Measurements from ENCODE around the gene EXOC2. TPM values are rescaled to one million over a fixed set of nuclear protein-coding genes. Genes with fewer than 3 reads are reported as not detected.

EXOC2 gene
- total RNA-seq, 4 donors from 2014 or later: 7.6 to 22.5 (median 20.2) TPM

DNA sequence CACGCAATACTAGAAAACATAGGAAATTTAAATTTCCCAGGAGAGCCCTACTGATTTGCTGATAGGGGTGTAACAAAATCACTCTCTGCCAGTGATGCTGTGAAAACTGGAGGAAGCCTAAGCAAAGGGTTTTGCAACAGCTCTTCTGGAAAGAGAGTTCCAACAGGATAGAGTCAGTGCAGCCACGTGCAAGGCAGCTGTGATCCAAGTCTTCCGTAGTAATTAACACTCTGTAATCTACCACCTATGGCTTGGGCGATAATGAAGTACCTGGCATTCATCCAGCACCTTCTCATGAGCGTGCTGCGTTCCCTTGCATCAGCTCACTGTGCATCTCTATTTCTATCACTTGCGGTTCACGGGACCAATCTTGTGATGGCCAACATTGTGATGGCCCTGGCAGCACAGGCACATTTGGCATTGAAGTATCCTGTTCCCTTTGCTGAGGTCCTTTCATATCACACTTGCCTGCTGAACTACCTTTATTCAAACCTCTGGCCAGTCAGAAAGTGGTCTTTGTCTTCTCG is 253.2 kb downstream of the EXOC2 start:
- no peaks in the 10 kb centered on the region for H3K36me3 ChIP-seq
- no peak overlapping the region for H3K27ac ChIP-seq
- TF ChIP-seq POLR2A (IDR thresholded peaks at IDR 0.05): no peak
- no peak for TF ChIP-seq EP300 (IDR thresholded peaks at IDR 0.05; ENCODE audit: low read depth)
- no peak for TF ChIP-seq POLR2AphosphoS5 (IDR thresholded peaks at IDR 0.05)
- no peak for TF ChIP-seq CTCF (IDR thresholded peaks at IDR 0.05)
- no peaks in the 10 kb centered on the region for H3K9me3 ChIP-seq
- 79 to 84% methylated on average over 8 to 9 of the region's 9 CpGs for WGBS, 2 donors (ENCODE audit: low coverage in 1 of 2)
- in situ Hi-C loops (cut with MboI; ENCODE audit: low pct_ligation_motif_present in 1 of 4, low pct_unique_long_range_greater_than_20kb in 1 of 4, low sequenced_read_pairs in 3 of 4): no loop called here
- H3K27me3 ChIP-seq: no peaks in the 10 kb centered on the region
- H3K4me1 ChIP-seq: no peaks in the 10 kb centered on the region
- no peak overlapping the region for H3K4me3 ChIP-seq
- no peak for DNase-seq
- intact Hi-C loops (cut with DNase I; ENCODE audit: low total_unique reads): no loop called here

DNA sequence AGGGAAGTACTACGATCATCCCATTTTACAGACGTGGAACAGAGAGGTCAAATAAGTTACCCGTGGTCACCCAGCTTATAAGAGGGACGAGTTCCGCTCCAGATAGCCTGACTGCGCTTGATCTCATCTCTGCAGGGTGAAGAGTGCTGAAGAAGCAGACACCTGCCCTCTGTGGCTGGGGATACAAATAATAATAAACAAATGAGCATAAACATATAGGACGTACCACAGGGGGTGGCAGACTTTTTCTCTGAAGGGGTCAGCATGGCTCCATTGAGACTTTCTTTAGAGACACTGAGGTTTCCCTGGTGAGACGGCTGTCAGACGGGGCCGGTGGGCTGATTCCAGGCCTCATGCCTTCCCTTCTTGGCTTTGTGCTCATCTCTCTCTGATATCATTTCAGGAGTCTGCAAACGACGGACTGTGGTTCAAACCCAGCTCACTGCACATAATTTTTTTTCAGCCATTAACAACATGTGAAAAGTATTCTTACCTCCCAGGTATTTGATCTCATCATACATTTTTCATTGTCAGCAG is 254.2 kb downstream of the EXOC2 start:
- intact Hi-C loops (cut with DNase I; ENCODE audit: low total_unique reads): no loop called here
- no peak for DNase-seq
- WGBS, 2 donors (ENCODE audit: low coverage in 1 of 2): 69 to 85% methylated on average over 3 to 12 of the region's 12 CpGs

GRCh38 chr6:437037-437392 is 255.9 kb downstream of the EXOC2 start:
- Histone ChIP-seq H3K36me3 (no peaks in the 10 kb centered on the region), H3K4me3 (no peak overlapping the region), H3K9me3 (no peaks in the 10 kb centered on the region), H3K4me1 (no peaks in the 10 kb centered on the region), H3K27ac (no peak overlapping the region), H3K27me3 (no peaks in the 10 kb centered on the region)
- TF ChIP-seq EP300 (IDR thresholded peaks at IDR 0.05; ENCODE audit: low read depth) (no peak), POLR2A (IDR thresholded peaks at IDR 0.05) (no peak), POLR2AphosphoS5 (IDR thresholded peaks at IDR 0.05) (no peak), CTCF (IDR thresholded peaks at IDR 0.05) (no peak)
- no peak for DNase-seq
- in situ Hi-C loops (cut with MboI; ENCODE audit: low pct_ligation_motif_present in 1 of 4, low pct_unique_long_range_greater_than_20kb in 1 of 4, low sequenced_read_pairs in 3 of 4) (no loop called here), intact Hi-C loops (cut with DNase I; ENCODE audit: low total_unique reads) (no loop called here)
- 83% methylated on average over 6 of the region's 6 CpGs; no CpG with 5 or more reads in 1 of the 2 donors for WGBS, 2 donors (ENCODE audit: low coverage in 1 of 2)

More for the DNA sequence above, 254.2 kb downstream of the EXOC2 start:
- no peak for TF ChIP-seq POLR2AphosphoS5 (IDR thresholded peaks at IDR 0.05)
- no peak for TF ChIP-seq EP300 (IDR thresholded peaks at IDR 0.05; ENCODE audit: low read depth)
- TF ChIP-seq POLR2A (IDR thresholded peaks at IDR 0.05): no peak
- no peak for TF ChIP-seq CTCF (IDR thresholded peaks at IDR 0.05)
- H3K4me3 ChIP-seq: no peak overlapping the region
- H3K4me1 ChIP-seq: no peaks in the 10 kb centered on the region
- in situ Hi-C loops (cut with MboI; ENCODE audit: low pct_ligation_motif_present in 1 of 4, low pct_unique_long_range_greater_than_20kb in 1 of 4, low sequenced_read_pairs in 3 of 4): no loop called here
- H3K27ac ChIP-seq: no peak overlapping the region
- H3K9me3 ChIP-seq: no peaks in the 10 kb centered on the region
- no peaks in the 10 kb centered on the region for H3K36me3 ChIP-seq
- H3K27me3 ChIP-seq: no peaks in the 10 kb centered on the region

GRCh38 chr6:436308-437036 is 256.5 kb downstream of the EXOC2 start:
- in situ Hi-C loops (cut with MboI; ENCODE audit: low pct_ligation_motif_present in 1 of 4, low pct_unique_long_range_greater_than_20kb in 1 of 4, low sequenced_read_pairs in 3 of 4): no loop called here
- intact Hi-C loops (cut with DNase I; ENCODE audit: low total_unique reads): no loop called here
- H3K27ac ChIP-seq: no peak overlapping the region
- H3K9me3 ChIP-seq: no peaks in the 10 kb centered on the region
- no peaks in the 10 kb centered on the region for H3K4me1 ChIP-seq
- no peak for DNase-seq
- no peak for TF ChIP-seq POLR2AphosphoS5 (IDR thresholded peaks at IDR 0.05)
- TF ChIP-seq CTCF (IDR thresholded peaks at IDR 0.05): no peak
- TF ChIP-seq POLR2A (IDR thresholded peaks at IDR 0.05): no peak
- TF ChIP-seq EP300 (IDR thresholded peaks at IDR 0.05; ENCODE audit: low read depth): no peak
- no peaks in the 10 kb centered on the region for H3K27me3 ChIP-seq
- H3K36me3 ChIP-seq: no peaks in the 10 kb centered on the region
- WGBS, 2 donors (ENCODE audit: low coverage in 1 of 2): 85 to 87% methylated on average over 7 to 25 of the region's 25 CpGs
- no peak overlapping the region for H3K4me3 ChIP-seq

All from transverse colon (tissue), 4 donors.